Measurements from ENCODE around the gene TMEM150B. TPM values are rescaled to one million over a fixed set of nuclear protein-coding genes. Genes with fewer than 3 reads are reported as not detected.

TMEM150B gene
- total and polyA plus RNA-seq, 9 of the 15 experiments (the other 6 are each of a cell fraction or from before 2014, with no cell fraction given): 0.47 to 1.3 (median 0.74) TPM; not detected in 2

GRCh38 chr19:55300886-55301458 is 24.2 kb downstream of the TMEM150B start (continued):
- TF ChIP-seq PRDM10 (IDR thresholded peaks at IDR 0.05; ENCODE audit: partially characterized antibody) (no peak), ESRRA (IDR thresholded peaks at IDR 0.05; ENCODE audit: borderline replicate concordance, low read depth) (no peak), ZNF76 (CRISPR knock-in tag; IDR thresholded peaks at IDR 0.05; ENCODE audit: borderline replicate concordance) (0 out of 2 replicates have a peak, but pooled peaks have one; percentile 40), JUND (IDR thresholded peaks at IDR 0.05; ENCODE audit: borderline replicate concordance, low read depth, low read length) (0 out of 2 replicates have a peak, but pooled peaks have one; percentile 16), JUND (tag; IDR thresholded peaks at IDR 0.05; ENCODE audit: borderline replicate concordance, low read depth, low read length) (no peak), ATF1 (CRISPR knock-in tag; IDR thresholded peaks at IDR 0.05) (no peak), ATF1 (tag; IDR thresholded peaks at IDR 0.05) (peak; percentile 20; the same call in 1 of the 2 replicates), SAP30 (IDR thresholded peaks at IDR 0.05; ENCODE audit: borderline replicate concordance, insufficient read depth, low read depth, low read length, poor library complexity, severe bottlenecking) (no peak), ZNF79 (CRISPR knock-in tag; IDR thresholded peaks at IDR 0.05; ENCODE audit: low read depth) (no peak), TCF7L2 (IDR thresholded peaks at IDR 0.05; ENCODE audit: low read depth, low read length) (no peak), ETS1 (conservative IDR thresholded peaks at IDR 0.05; ENCODE audit: control insufficient read depth, low read depth, low read length) (no peak), ZNF583 (CRISPR knock-in tag; IDR thresholded peaks at IDR 0.05) (0 out of 2 replicates have a peak, but pooled peaks have one; percentile 77), U2AF2 (optimal IDR thresholded peaks at IDR 0.05; ENCODE audit: low read depth, low read length) (no peak), FOXJ3 (CRISPR knock-in tag; IDR thresholded peaks at IDR 0.05) (no peak), BCL6 (CRISPR knock-in tag; IDR thresholded peaks at IDR 0.05) (no peak), DMBX1 (CRISPR knock-in tag; IDR thresholded peaks at IDR 0.05; ENCODE audit: borderline replicate concordance) (0 out of 2 replicates have a peak, but pooled peaks have one; percentile 30), NFIX (CRISPR knock-in tag; IDR thresholded peaks at IDR 0.05; ENCODE audit: low read depth) (no peak), USF2 (CRISPR knock-in tag; IDR thresholded peaks at IDR 0.05) (peak; percentile 35; the same call in 1 of the 2 replicates), NR2C1 (IDR thresholded peaks at IDR 0.05) (no peak), NR2C1 (tag; IDR thresholded peaks at IDR 0.05) (no peak), TGIF2 (CRISPR knock-in tag; IDR thresholded peaks at IDR 0.05) (no peak), BHLHE40 (IDR thresholded peaks at IDR 0.05; ENCODE audit: low read length) (peak; percentile 15; the same call in 1 of the 2 replicates)
- TF ChIP-seq, protein P1, sequence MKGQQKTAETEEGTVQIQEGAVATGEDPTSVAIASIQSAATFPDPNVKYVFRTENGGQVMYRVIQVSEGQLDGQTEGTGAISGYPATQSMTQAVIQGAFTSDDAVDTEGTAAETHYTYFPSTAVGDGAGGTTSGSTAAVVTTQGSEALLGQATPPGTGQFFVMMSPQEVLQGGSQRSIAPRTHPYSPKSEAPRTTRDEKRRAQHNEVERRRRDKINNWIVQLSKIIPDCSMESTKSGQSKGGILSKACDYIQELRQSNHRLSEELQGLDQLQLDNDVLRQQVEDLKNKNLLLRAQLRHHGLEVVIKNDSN (CRISPR knock-in tag; IDR thresholded peaks at IDR 0.05): 0 out of 2 replicates have a peak, but pooled peaks have one; percentile 21

Data from K562 (cell line).